ENCODE results near the gene EPN2.
"Not testable (repeated sequence)": the region's sequence is repeated elsewhere in the genome, so short reads cannot be mapped to it uniquely, and the experiment has no call there.

DNA sequence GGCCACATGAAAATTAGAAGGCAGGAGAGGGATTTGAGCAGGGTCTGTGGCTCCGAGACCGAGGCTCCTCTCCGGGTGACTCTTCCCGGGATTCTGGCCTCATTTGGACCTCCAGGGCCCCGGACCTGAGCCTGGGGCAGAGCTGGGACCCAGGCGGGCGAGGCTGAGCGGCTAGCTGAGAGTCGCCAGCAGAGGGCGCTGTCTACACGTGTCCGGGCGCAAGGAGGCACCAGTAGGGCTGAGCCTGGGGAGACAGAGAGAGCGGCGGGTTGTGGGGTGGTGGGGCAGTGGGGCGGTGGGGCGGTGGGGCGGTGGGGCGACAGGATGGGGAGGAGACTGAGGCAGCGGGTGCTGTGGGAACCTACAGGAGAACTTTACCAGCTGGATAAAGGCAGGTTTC, 34.7 kb upstream of the EPN2 start:
- not testable (repeated sequence) for TF ChIP-seq POLR2A (IDR thresholded peaks at IDR 0.05)
- TF ChIP-seq, protein P1, sequence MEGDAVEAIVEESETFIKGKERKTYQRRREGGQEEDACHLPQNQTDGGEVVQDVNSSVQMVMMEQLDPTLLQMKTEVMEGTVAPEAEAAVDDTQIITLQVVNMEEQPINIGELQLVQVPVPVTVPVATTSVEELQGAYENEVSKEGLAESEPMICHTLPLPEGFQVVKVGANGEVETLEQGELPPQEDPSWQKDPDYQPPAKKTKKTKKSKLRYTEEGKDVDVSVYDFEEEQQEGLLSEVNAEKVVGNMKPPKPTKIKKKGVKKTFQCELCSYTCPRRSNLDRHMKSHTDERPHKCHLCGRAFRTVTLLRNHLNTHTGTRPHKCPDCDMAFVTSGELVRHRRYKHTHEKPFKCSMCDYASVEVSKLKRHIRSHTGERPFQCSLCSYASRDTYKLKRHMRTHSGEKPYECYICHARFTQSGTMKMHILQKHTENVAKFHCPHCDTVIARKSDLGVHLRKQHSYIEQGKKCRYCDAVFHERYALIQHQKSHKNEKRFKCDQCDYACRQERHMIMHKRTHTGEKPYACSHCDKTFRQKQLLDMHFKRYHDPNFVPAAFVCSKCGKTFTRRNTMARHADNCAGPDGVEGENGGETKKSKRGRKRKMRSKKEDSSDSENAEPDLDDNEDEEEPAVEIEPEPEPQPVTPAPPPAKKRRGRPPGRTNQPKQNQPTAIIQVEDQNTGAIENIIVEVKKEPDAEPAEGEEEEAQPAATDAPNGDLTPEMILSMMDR (IDR thresholded peaks at IDR 0.05), result not testable (repeated sequence)

All from testis (tissue), 2 donors.